ENCODE results near the gene UBE3B. TPM values are rescaled to one million over a fixed set of nuclear protein-coding genes. Genes with fewer than 3 reads are reported as not detected.

UBE3B gene
- total RNA-seq, 1 experiment from 2014 or later, result 29.3 TPM

- no peak for TF ChIP-seq RELA (CRISPR knock-in tag; IDR thresholded peaks at IDR 0.05; ENCODE audit: borderline replicate concordance)
- TF ChIP-seq ATF2 (CRISPR knock-in tag; IDR thresholded peaks at IDR 0.05; ENCODE audit: borderline replicate concordance, low read depth), result 0 out of 2 replicates have a peak, but pooled peaks have one; percentile 30
- TF ChIP-seq PRDM15 (CRISPR knock-in tag; IDR thresholded peaks at IDR 0.05), result no peak
- 0 out of 2 replicates have a peak, but pooled peaks have one; percentile 69 for TF ChIP-seq ZSCAN18 (CRISPR knock-in tag; IDR thresholded peaks at IDR 0.05)
- no peak for TF ChIP-seq SMAD4 (CRISPR knock-in tag; IDR thresholded peaks at IDR 0.05)
- TF ChIP-seq TP53 (CRISPR knock-in tag; IDR thresholded peaks at IDR 0.05), result no peak
- no peak for TF ChIP-seq IRF2 (CRISPR knock-in tag; IDR thresholded peaks at IDR 0.05; ENCODE audit: borderline replicate concordance, low read depth)
- no peak for TF ChIP-seq ZNF416 (CRISPR knock-in tag; IDR thresholded peaks at IDR 0.05)
- TF ChIP-seq ZNF425 (CRISPR knock-in tag; conservative IDR thresholded peaks at IDR 0.05), result no peak
- TF ChIP-seq ZNF281 (CRISPR knock-in tag; IDR thresholded peaks at IDR 0.05), result no peak
- no peak for TF ChIP-seq CTCF (IDR thresholded peaks at IDR 0.05)
- peak; percentile 92 for TF ChIP-seq SP1 (CRISPR knock-in tag; conservative IDR thresholded peaks at IDR 0.05)
- TF ChIP-seq NR1H2 (CRISPR knock-in tag; IDR thresholded peaks at IDR 0.05), result no peak
- no peak for TF ChIP-seq ZNF512 (CRISPR knock-in tag; IDR thresholded peaks at IDR 0.05; ENCODE audit: borderline replicate concordance)
- no peak for TF ChIP-seq JAZF1 (CRISPR knock-in tag; IDR thresholded peaks at IDR 0.05)
- peak; percentile 95 for TF ChIP-seq FOXK1 (CRISPR knock-in tag; IDR thresholded peaks at IDR 0.05)
- 0 out of 2 replicates have a peak, but pooled peaks have one; percentile 55 for TF ChIP-seq ZNF396 (CRISPR knock-in tag; IDR thresholded peaks at IDR 0.05; ENCODE audit: borderline replicate concordance)
- peak; percentile 95 for TF ChIP-seq USF2 (CRISPR knock-in tag; IDR thresholded peaks at IDR 0.05)
- TF ChIP-seq ZNF138 (CRISPR knock-in tag; conservative IDR thresholded peaks at IDR 0.05), result 0 out of 2 replicates have a peak, but pooled peaks have one; percentile 39
- TF ChIP-seq GTF2I (CRISPR knock-in tag; conservative IDR thresholded peaks at IDR 0.05), result no peak
Measured at GRCh38 chr12:109573029-109573913, 95.8 kb downstream of the UBE3B start, which contains the start of the genes MMAB and MVK (continued).
